HEK293T (cell line): ENCODE measurements around the gene KCNQ5.

ENCODE experiments used
- CTCF ChIA-PET: fragments of 350-600 bp; formaldehyde crosslinking; extraction: SDS; loops from one replicate; lab custom pipeline; 2021; ENCODE audit warnings: antibody characterized with exemption, inconsistent platforms; lab: Yijun Ruan, JAX
- POLR2A ChIA-PET: fragments of 350-600 bp; formaldehyde crosslinking; extraction: SDS; loops from one replicate; lab custom pipeline; 2020; ENCODE audit warnings: antibody characterized with exemption, inconsistent platforms; lab: Yijun Ruan, JAX
- DNase-seq: peaks from one replicate; pipeline ENCODE4 v3.0.0; 2012; ENCODE audit warnings: mixed read lengths; ENCODE audit errors: extremely low spot score
- ARNT ChIP-seq: fragments of 450-650 bp; IDR thresholded peaks from 2 replicates; pipeline ENCODE4 v1.6.1; 2017; ENCODE audit warnings: mild to moderate bottlenecking
- BHLHE40 ChIP-seq: fragments of 450-650 bp; IDR thresholded peaks from 2 replicates; pipeline ENCODE4 v1.6.1; 2016; ENCODE audit warnings: mild to moderate bottlenecking, moderate library complexity, borderline replicate concordance
- CTBP1 ChIP-seq: fragments of 450-650 bp; IDR thresholded peaks from 2 replicates; pipeline ENCODE4 v1.6.1; 2016; ENCODE audit warnings: borderline replicate concordance
- ELF4 ChIP-seq: fragments of 450-650 bp; IDR thresholded peaks from 2 replicates; pipeline ENCODE4 v1.6.1; 2017; ENCODE audit warnings: antibody characterized with exemption
- FOXA1 ChIP-seq: fragments of 450-650 bp; IDR thresholded peaks from 2 replicates; pipeline ENCODE4 v1.6.1; 2016; ENCODE audit warnings: mild to moderate bottlenecking
- FOXK2 ChIP-seq: fragments of 450-650 bp; IDR thresholded peaks from 2 replicates; pipeline ENCODE4 v1.6.1; 2016; ENCODE audit warnings: mild to moderate bottlenecking
- FOXM1 ChIP-seq: fragments of 450-650 bp; IDR thresholded peaks from 2 replicates; pipeline ENCODE4 v1.6.1; 2017; ENCODE audit warnings: mild to moderate bottlenecking, borderline replicate concordance
- HDGF ChIP-seq: fragments of 450-650 bp; IDR thresholded peaks from 2 replicates; pipeline ENCODE4 v1.6.1; 2017; ENCODE audit warnings: antibody characterized with exemption, borderline replicate concordance
- L3MBTL2 ChIP-seq: fragments of 450-650 bp; conservative IDR thresholded peaks from 2 replicates; pipeline ENCODE4 v1.6.1; 2016; ENCODE audit warnings: mild to moderate bottlenecking
- LEF1 ChIP-seq: fragments of 450-650 bp; IDR thresholded peaks from 2 replicates; pipeline ENCODE4 v1.6.1; 2017; ENCODE audit warnings: mild to moderate bottlenecking, borderline replicate concordance
- NFRKB ChIP-seq: fragments of 450-650 bp; IDR thresholded peaks from 2 replicates; pipeline ENCODE4 v1.6.1; 2016; ENCODE audit warnings: mild to moderate bottlenecking, moderate library complexity
- PKNOX1 ChIP-seq: fragments of 450-650 bp; IDR thresholded peaks from 2 replicates; pipeline ENCODE4 v1.6.1; 2016
- SP1 ChIP-seq: fragments of 450-650 bp; IDR thresholded peaks from 2 replicates; pipeline ENCODE4 v1.6.1; 2017
- SUZ12 ChIP-seq: fragments of 450-650 bp; IDR thresholded peaks from 2 replicates; pipeline ENCODE4 v1.6.1; 2016; ENCODE audit warnings: mild to moderate bottlenecking
- TARDBP ChIP-seq: fragments of 450-650 bp; IDR thresholded peaks from 2 replicates; pipeline ENCODE4 v1.6.1; 2016
- ZNF384 ChIP-seq: fragments of 450-650 bp; IDR thresholded peaks from 2 replicates; pipeline ENCODE4 v1.6.1; 2016

KCNQ5 gene

GRCh38 chr6:73032586-73032985, 410.7 kb downstream of the KCNQ5 start:
- POLR2A ChIA-PET, result no interaction called here

GRCh38 chr6:73036689-73037088, 414.8 kb downstream of the KCNQ5 start:
- DNase-seq, result no peak
- ChIA-PET POLR2A (no interaction called here), CTCF (no interaction called here)
- no peak for TF ChIP-seq HDGF
- no peak for TF ChIP-seq NFRKB
- TF ChIP-seq FOXM1, result no peak
- no peak for TF ChIP-seq ZNF384
- no peak for TF ChIP-seq BHLHE40
- no peak for TF ChIP-seq CTBP1
- TF ChIP-seq ARNT, result no peak
- TF ChIP-seq LEF1, result no peak
- no peak for TF ChIP-seq ELF4

More at GRCh38 chr6:73032586-73032985, 410.7 kb downstream of the KCNQ5 start:
- DNase-seq, result no peak
- no peak for TF ChIP-seq ARNT
- TF ChIP-seq L3MBTL2, result no peak
- no peak for TF ChIP-seq ELF4
- no peak for TF ChIP-seq CTBP1
- TF ChIP-seq FOXM1, result no peak
- no peak for TF ChIP-seq NFRKB
- no peak for TF ChIP-seq LEF1
- CTCF ChIA-PET, result no interaction called here

- CTCF ChIA-PET, result no interaction called here
- no peak for DNase-seq
- TF ChIP-seq PKNOX1, result no peak
- TF ChIP-seq LEF1, result no peak
- TF ChIP-seq SUZ12, result no peak
- TF ChIP-seq FOXK2, result no peak
- no peak for TF ChIP-seq HDGF
- no peak for TF ChIP-seq NFRKB
- no peak for TF ChIP-seq BHLHE40
- POLR2A ChIA-PET, result no interaction called here
These were observed 419.2 kb downstream of the KCNQ5 start for GRCh38 chr6:73041051-73041450.

- ChIA-PET CTCF (no interaction called here), POLR2A (no interaction called here)
- no peak for DNase-seq
- TF ChIP-seq L3MBTL2 (no peak), FOXM1 (no peak), SP1 (no peak), ARNT (no peak), FOXK2 (no peak), TARDBP (no peak), LEF1 (no peak)
These were observed 421.0 kb downstream of the KCNQ5 start for GRCh38 chr6:73042892-73043291.

- ChIA-PET CTCF (no interaction called here), POLR2A (no interaction called here)
These were observed 421.6 kb downstream of the KCNQ5 start for GRCh38 chr6:73043446-73043845.

GRCh38 chr6:73045609-73046008, 423.7 kb downstream of the KCNQ5 start:
- TF ChIP-seq HDGF, result no peak
- no peak for TF ChIP-seq ARNT
- TF ChIP-seq BHLHE40, result no peak
- no peak for TF ChIP-seq FOXM1
- TF ChIP-seq SUZ12, result no peak
- no peak for TF ChIP-seq LEF1
- TF ChIP-seq L3MBTL2, result no peak
- no peak for TF ChIP-seq SP1
- TF ChIP-seq TARDBP, result no peak
- TF ChIP-seq ELF4, result no peak
- no peak for TF ChIP-seq FOXA1
- no peak for TF ChIP-seq PKNOX1
- TF ChIP-seq ZNF384, result no peak
- TF ChIP-seq NFRKB, result no peak
- TF ChIP-seq FOXK2, result no peak
- TF ChIP-seq CTBP1, result no peak
- CTCF ChIA-PET, result no interaction called here
- DNase-seq, result no peak
- POLR2A ChIA-PET, result no interaction called here

More at GRCh38 chr6:73043446-73043845, 421.6 kb downstream of the KCNQ5 start:
- no peak for TF ChIP-seq ARNT
- TF ChIP-seq LEF1, result no peak
- TF ChIP-seq SP1, result no peak
- TF ChIP-seq L3MBTL2, result no peak
- TF ChIP-seq FOXA1, result no peak
- DNase-seq, result no peak

GRCh38 chr6:73047801-73048200, 425.9 kb downstream of the KCNQ5 start:
- POLR2A ChIA-PET, result no interaction called here
- DNase-seq, result no peak
- TF ChIP-seq CTBP1 (no peak), FOXK2 (no peak), LEF1 (no peak), HDGF (no peak), FOXA1 (no peak), ARNT (no peak), ZNF384 (no peak), PKNOX1 (no peak), NFRKB (no peak), L3MBTL2 (no peak), FOXM1 (no peak), TARDBP (no peak), SP1 (no peak)
- CTCF ChIA-PET, result no interaction called here
